Astrocyte (in vitro differentiated cells and primary cell): ENCODE measurements around the gene TMEM271. TPM values are rescaled to one million over a fixed set of nuclear protein-coding genes. Genes with fewer than 3 reads are reported as not detected.

Experiments
- DNase-seq: peaks from one replicate; pipeline ENCODE4 v3.0.0-alpha.2; 2010; ENCODE audit warnings: low read depth
- FAIRE-seq: peaks from 2 replicates; lab custom pipeline; 2011; peaks lifted over from hg19 to GRCh38; lab: Jason Lieb, UNC
- H2AFZ ChIP-seq: 2 replicates; pipeline ENCODE4 v1.6.0; 2012; ENCODE audit warnings: low read depth, low read length, inconsistent platforms
- H3K27ac ChIP-seq: 2 replicates; pipeline ENCODE4 v1.5.1; 2011; ENCODE audit warnings: low read depth, low read length, inconsistent platforms
- H3K27me3 ChIP-seq: 2 replicates; pipeline ENCODE4 v1.6.0; 2011; ENCODE audit warnings: low read length, inconsistent platforms; ENCODE audit not compliant: insufficient read depth
- H3K36me3 ChIP-seq: 2 replicates; pipeline ENCODE4 v1.5.1; 2011; ENCODE audit warnings: low read length, inconsistent platforms; ENCODE audit not compliant: insufficient read depth
- H3K4me1 ChIP-seq: 2 replicates; pipeline ENCODE4 v1.5.1; 2011; ENCODE audit warnings: low read length, inconsistent platforms; ENCODE audit not compliant: insufficient read depth
- H3K4me2 ChIP-seq: 2 replicates; pipeline ENCODE4 v1.6.0; 2012; ENCODE audit warnings: low read length, inconsistent platforms
- H3K4me3 ChIP-seq: 2 replicates; pipeline ENCODE4 v1.5.1; 2011; ENCODE audit warnings: low read depth, mild to moderate bottlenecking, low read length, inconsistent platforms; ENCODE audit not compliant: insufficient read depth
- H3K79me2 ChIP-seq: 2 replicates; pipeline ENCODE4 v1.6.0; 2012; ENCODE audit warnings: mild to moderate bottlenecking, low read length, inconsistent platforms; ENCODE audit not compliant: insufficient read depth
- H3K9ac ChIP-seq: 2 replicates; pipeline ENCODE4 v1.6.0; 2012; ENCODE audit warnings: mild to moderate bottlenecking, low read length, inconsistent platforms
- H3K9me3 ChIP-seq: 2 replicates; pipeline ENCODE4 v1.5.1; 2012; ENCODE audit warnings: low read depth, mild to moderate bottlenecking, low read length, inconsistent platforms; ENCODE audit not compliant: insufficient read depth
- H4K20me1 ChIP-seq: 2 replicates; pipeline ENCODE4 v1.6.0; 2012; ENCODE audit warnings: low read length, inconsistent platforms; ENCODE audit not compliant: insufficient read depth
- H3K27ac Mint-ChIP-seq: one replicate; pipeline ENCODE4 v1.8.0; 2021; ENCODE audit warnings: mild to moderate bottlenecking, mixed read lengths; ENCODE audit not compliant: unreplicated experiment
- H3K27me3 Mint-ChIP-seq: one replicate; pipeline ENCODE4 v1.8.0; 2021; ENCODE audit warnings: low read depth, mixed read lengths; ENCODE audit not compliant: unreplicated experiment
- H3K36me3 Mint-ChIP-seq: one replicate; pipeline ENCODE4 v1.8.0; 2021; ENCODE audit warnings: low read depth, mixed read lengths; ENCODE audit not compliant: unreplicated experiment
- H3K4me1 Mint-ChIP-seq: one replicate; pipeline ENCODE4 v1.8.0; 2021; ENCODE audit warnings: low read depth, mixed read lengths; ENCODE audit not compliant: unreplicated experiment
- H3K4me3 Mint-ChIP-seq: one replicate; pipeline ENCODE4 v1.8.0; 2021; ENCODE audit warnings: mild to moderate bottlenecking, moderate library complexity, mixed read lengths; ENCODE audit not compliant: unreplicated experiment
- H3K9me3 Mint-ChIP-seq: one replicate; pipeline ENCODE4 v1.8.0; 2021; ENCODE audit warnings: mild to moderate bottlenecking, mixed read lengths; ENCODE audit not compliant: unreplicated experiment
- CTCF ChIP-seq: IDR thresholded peaks from 2 replicates; pipeline ENCODE4 v1.5.1; 2011; ENCODE audit warnings: low read depth, mild to moderate bottlenecking, inconsistent platforms, low read length, moderate library complexity; ENCODE audit not compliant: insufficient read depth
- EZH2 ChIP-seq: IDR thresholded peaks from 2 replicates; pipeline ENCODE4 v1.6.1; 2012; ENCODE audit warnings: mild to moderate bottlenecking, low read length, inconsistent platforms; ENCODE audit not compliant: insufficient read depth
- total RNA-seq: library from RNA; stranded (reverse); gene quantifications from 2 replicates; pipeline ENCODE4 v1.2.1, GENCODE V29; 2021

TMEM271 gene
- total RNA-seq, 1 donor from 2014 or later, result 4.4 TPM

DNA sequence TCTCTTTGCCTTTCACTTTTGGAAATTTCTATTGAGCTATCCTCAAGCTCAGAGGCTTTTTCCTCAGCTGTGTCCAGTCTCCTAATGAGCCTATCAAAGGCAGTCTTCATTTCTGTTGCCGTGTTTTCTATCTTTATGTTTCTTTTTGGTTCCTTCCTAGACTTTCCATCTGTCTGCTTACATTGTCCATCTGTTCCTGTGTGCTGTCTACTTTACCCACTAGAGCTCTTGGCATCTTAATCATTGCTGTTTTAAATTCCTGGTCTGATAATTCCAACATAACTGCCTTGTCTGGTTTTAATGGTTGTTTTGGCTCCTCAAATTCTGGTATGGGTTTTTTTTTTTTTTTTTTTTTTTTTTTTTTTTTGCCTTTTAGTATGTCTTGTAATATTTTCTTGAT, 40.0 kb upstream of the TMEM271 start:
- H3K9me3 ChIP-seq, result peaks cover 5% of the 10 kb centered on the region
- H3K9ac ChIP-seq, result no peak overlapping the region
- Mint-ChIP-seq H3K27ac (no peak overlapping the region), H3K9me3 (peaks cover 2% of the 10 kb centered on the region), H3K4me1 (peaks cover 3% of the 10 kb centered on the region), H3K36me3 (peaks cover 2% of the 10 kb centered on the region), H3K27me3 (peaks cover 35% of the 10 kb centered on the region), H3K4me3 (no peak overlapping the region)
- no peaks in the 10 kb centered on the region for H3K4me1 ChIP-seq
- H3K27ac ChIP-seq, result no peak overlapping the region
- H4K20me1 ChIP-seq, result no peaks in the 10 kb centered on the region
- DNase-seq (no peak), FAIRE-seq (no peak)
- no peaks in the 10 kb centered on the region for H3K36me3 ChIP-seq
- no peak overlapping the region for H3K4me2 ChIP-seq
- H3K27me3 ChIP-seq, result no peaks in the 10 kb centered on the region
- no peaks in the 10 kb centered on the region for H3K79me2 ChIP-seq
- no peak for TF ChIP-seq EZH2
- no peak for TF ChIP-seq CTCF
- no peak overlapping the region for H3K4me3 ChIP-seq
- H2AFZ ChIP-seq, result no peak overlapping the region

- H3K27me3 ChIP-seq, result no peaks in the 10 kb centered on the region
- Mint-ChIP-seq H3K4me1 (peaks cover 2% of the 10 kb centered on the region), H3K9me3 (peaks cover 13% of the 10 kb centered on the region), H3K36me3 (no peaks in the 10 kb centered on the region), H3K27ac (no peak overlapping the region), H3K4me3 (no peak overlapping the region), H3K27me3 (peaks cover 23% of the 10 kb centered on the region)
- H3K4me3 ChIP-seq, result no peak overlapping the region
- peaks cover 10% of the 10 kb centered on the region for H3K9me3 ChIP-seq
- no peaks in the 10 kb centered on the region for H4K20me1 ChIP-seq
- no peaks in the 10 kb centered on the region for H3K79me2 ChIP-seq
- TF ChIP-seq EZH2, result no peak
- TF ChIP-seq CTCF, result no peak
- H3K36me3 ChIP-seq, result no peaks in the 10 kb centered on the region
- no peaks in the 10 kb centered on the region for H3K4me1 ChIP-seq
- no peak overlapping the region for H3K27ac ChIP-seq
- no peak for FAIRE-seq
- no peak for DNase-seq
- no peak overlapping the region for H3K4me2 ChIP-seq
- no peak overlapping the region for H2AFZ ChIP-seq
- H3K9ac ChIP-seq, result no peak overlapping the region
Observed at GRCh38 chr4:613126-613525, 37.0 kb upstream of the TMEM271 start.

- Mint-ChIP-seq H3K4me1 (no peaks in the 10 kb centered on the region), H3K27me3 (peaks cover 21% of the 10 kb centered on the region), H3K27ac (no peak overlapping the region), H3K36me3 (no peaks in the 10 kb centered on the region), H3K4me3 (no peak overlapping the region), H3K9me3 (peaks cover 13% of the 10 kb centered on the region)
- FAIRE-seq (no peak), DNase-seq (no peak)
- no peak overlapping the region for H2AFZ ChIP-seq
- no peak for TF ChIP-seq CTCF
- TF ChIP-seq EZH2, result no peak
- H3K27ac ChIP-seq, result no peak overlapping the region
- H3K36me3 ChIP-seq, result no peaks in the 10 kb centered on the region
- H3K79me2 ChIP-seq, result no peaks in the 10 kb centered on the region
- no peaks in the 10 kb centered on the region for H4K20me1 ChIP-seq
- H3K4me2 ChIP-seq, result no peak overlapping the region
- no peak overlapping the region for H3K9ac ChIP-seq
- no peaks in the 10 kb centered on the region for H3K4me1 ChIP-seq
- no peaks in the 10 kb centered on the region for H3K27me3 ChIP-seq
- H3K4me3 ChIP-seq, result no peak overlapping the region
- peaks cover 10% of the 10 kb centered on the region for H3K9me3 ChIP-seq
Observed at GRCh38 chr4:612749-613125, 36.6 kb upstream of the TMEM271 start.
